DOHH2 (cell line): ENCODE data around the gene SLC22A16.

Experiments used
- H3F3A ChIP-seq: fragments of 200-600 bp; sonication (generic), shearing (Covaris generic); 2 replicates; pipeline ENCODE4 v1.6.0; 2016; ENCODE audit warnings: antibody characterized with exemption, mild to moderate bottlenecking; ENCODE audit not compliant: control insufficient read depth, insufficient read depth
- H3K27ac ChIP-seq: fragments of 200-600 bp; sonication (generic); 2 replicates; pipeline ENCODE4 v1.5.1; 2014; ENCODE audit warnings: low read depth, mild to moderate bottlenecking, low read length, moderate library complexity
- H3K27me3 ChIP-seq: fragments of 200-600 bp; sonication (generic); 2 replicates; pipeline ENCODE4 v1.6.1; 2014; ENCODE audit warnings: mild to moderate bottlenecking, low read length, mixed read lengths; ENCODE audit not compliant: control insufficient read depth
- H3K36me3 ChIP-seq: fragments of 200-600 bp; sonication (generic); 2 replicates; pipeline ENCODE4 v1.6.1; 2014; ENCODE audit warnings: mild to moderate bottlenecking, low read length, moderate library complexity, mixed read lengths; ENCODE audit not compliant: control insufficient read depth
- H3K4me1 ChIP-seq: fragments of 200-600 bp; sonication (generic); 2 replicates; pipeline ENCODE4 v1.6.1; 2014; ENCODE audit warnings: mild to moderate bottlenecking, low read length, mixed read lengths; ENCODE audit not compliant: control insufficient read depth
- H3K4me2 ChIP-seq: fragments of 200-600 bp; sonication (generic); 2 replicates; pipeline ENCODE4 v1.6.0; 2014; ENCODE audit warnings: mild to moderate bottlenecking, low read length, moderate library complexity
- H3K4me3 ChIP-seq: fragments of 200-600 bp; sonication (generic); 2 replicates; pipeline ENCODE4 v1.5.1; 2014; ENCODE audit warnings: mild to moderate bottlenecking, low read length, mixed read lengths
- H3K79me2 ChIP-seq: fragments of 200-600 bp; sonication (generic); 2 replicates; pipeline ENCODE4 v1.6.1; 2014; ENCODE audit warnings: mild to moderate bottlenecking, low read length, mixed read lengths; ENCODE audit not compliant: control insufficient read depth
- H3K9me2 ChIP-seq: fragments of 200-600 bp; sonication (generic); replicated peaks from 2 replicates; pipeline ENCODE4 v1.6.1; 2014; ENCODE audit warnings: mild to moderate bottlenecking, low read length, mixed read lengths; ENCODE audit not compliant: control insufficient read depth
- H3K9me3 ChIP-seq: fragments of 200-600 bp; sonication (generic); 2 replicates; pipeline ENCODE4 v1.6.1; 2014; ENCODE audit warnings: antibody characterized with exemption, low read length, mixed read lengths; ENCODE audit not compliant: control insufficient read depth, insufficient read depth
- H4K20me1 ChIP-seq: fragments of 200-600 bp; sonication (generic); 2 replicates; pipeline ENCODE4 v1.6.0; 2014; ENCODE audit warnings: low read depth, mild to moderate bottlenecking, antibody characterized with exemption, low read length, moderate library complexity; ENCODE audit not compliant: control insufficient read depth, insufficient read depth
- EZH2phosphoT487 ChIP-seq: fragments of 200-600 bp; sonication (generic); IDR thresholded peaks from 2 replicates; pipeline ENCODE4 v1.6.1; 2017; ENCODE audit warnings: borderline replicate concordance, mild to moderate bottlenecking, antibody characterized with exemption, low read length, moderate library complexity, mixed read lengths
- TF ChIP-seq, protein P1 (sequence below): fragments of 200-600 bp; sonication (generic); IDR thresholded peaks from one replicate; pipeline ENCODE4 v1.5.1; 2014; ENCODE audit warnings: antibody characterized with exemption, mild to moderate bottlenecking, low read depth, low read length; ENCODE audit not compliant: poor library complexity, severe bottlenecking

SLC22A16 gene

DNA sequence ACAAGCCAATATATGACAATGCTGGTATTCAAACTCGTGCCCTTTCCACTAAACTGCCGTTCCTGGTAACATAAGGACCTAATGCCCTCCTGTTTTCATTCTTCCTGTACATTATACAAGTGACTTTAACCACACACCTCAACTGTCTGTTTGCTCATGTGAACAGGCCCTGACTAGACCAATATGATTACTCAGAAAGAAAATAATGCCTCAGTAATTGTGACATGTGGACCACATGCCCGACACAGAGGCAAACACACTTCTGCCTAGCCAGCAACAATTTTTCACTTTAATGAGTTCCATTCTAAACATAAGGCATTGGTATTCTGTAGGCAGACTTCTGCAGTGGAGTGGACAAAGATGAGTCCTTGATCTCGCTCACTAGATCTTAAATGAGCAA lies 30.0 kb downstream of the SLC22A16 start:
- H3K36me3 ChIP-seq = no peaks in the 10 kb centered on the region
- H3K4me3 ChIP-seq = no peak overlapping the region
- H4K20me1 ChIP-seq = no peaks in the 10 kb centered on the region
- no peaks in the 10 kb centered on the region for H3K9me2 ChIP-seq
- no peaks in the 10 kb centered on the region for H3K79me2 ChIP-seq
- H3K27ac ChIP-seq = no peak overlapping the region
- no peaks in the 10 kb centered on the region for H3K9me3 ChIP-seq
- H3K4me1 ChIP-seq = no peaks in the 10 kb centered on the region
- H3F3A ChIP-seq = no peaks in the 10 kb centered on the region
- H3K27me3 ChIP-seq = peaks cover 4% of the 10 kb centered on the region; the same call in 1 of the 2 replicates
- H3K4me2 ChIP-seq = no peak overlapping the region
- no peak for TF ChIP-seq EZH2phosphoT487
- TF ChIP-seq, protein P1, sequence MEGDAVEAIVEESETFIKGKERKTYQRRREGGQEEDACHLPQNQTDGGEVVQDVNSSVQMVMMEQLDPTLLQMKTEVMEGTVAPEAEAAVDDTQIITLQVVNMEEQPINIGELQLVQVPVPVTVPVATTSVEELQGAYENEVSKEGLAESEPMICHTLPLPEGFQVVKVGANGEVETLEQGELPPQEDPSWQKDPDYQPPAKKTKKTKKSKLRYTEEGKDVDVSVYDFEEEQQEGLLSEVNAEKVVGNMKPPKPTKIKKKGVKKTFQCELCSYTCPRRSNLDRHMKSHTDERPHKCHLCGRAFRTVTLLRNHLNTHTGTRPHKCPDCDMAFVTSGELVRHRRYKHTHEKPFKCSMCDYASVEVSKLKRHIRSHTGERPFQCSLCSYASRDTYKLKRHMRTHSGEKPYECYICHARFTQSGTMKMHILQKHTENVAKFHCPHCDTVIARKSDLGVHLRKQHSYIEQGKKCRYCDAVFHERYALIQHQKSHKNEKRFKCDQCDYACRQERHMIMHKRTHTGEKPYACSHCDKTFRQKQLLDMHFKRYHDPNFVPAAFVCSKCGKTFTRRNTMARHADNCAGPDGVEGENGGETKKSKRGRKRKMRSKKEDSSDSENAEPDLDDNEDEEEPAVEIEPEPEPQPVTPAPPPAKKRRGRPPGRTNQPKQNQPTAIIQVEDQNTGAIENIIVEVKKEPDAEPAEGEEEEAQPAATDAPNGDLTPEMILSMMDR = no peak

GRCh38 chr6:110440026-110440425 lies 36.4 kb downstream of the SLC22A16 start:
- H3K27ac ChIP-seq = no peak overlapping the region
- H3K36me3 ChIP-seq = no peaks in the 10 kb centered on the region
- TF ChIP-seq, protein P1 = no peak
- TF ChIP-seq EZH2phosphoT487 = no peak
- H3K4me3 ChIP-seq = no peak overlapping the region
- peaks cover 12% of the 10 kb centered on the region; the same call in 1 of the 2 replicates for H3K27me3 ChIP-seq
- H3K79me2 ChIP-seq = no peaks in the 10 kb centered on the region
- H3F3A ChIP-seq = no peaks in the 10 kb centered on the region
- H3K9me3 ChIP-seq = no peaks in the 10 kb centered on the region
- H3K4me2 ChIP-seq = no peak overlapping the region
- no peaks in the 10 kb centered on the region for H3K9me2 ChIP-seq
- H4K20me1 ChIP-seq = no peaks in the 10 kb centered on the region
- no peaks in the 10 kb centered on the region for H3K4me1 ChIP-seq

DNA sequence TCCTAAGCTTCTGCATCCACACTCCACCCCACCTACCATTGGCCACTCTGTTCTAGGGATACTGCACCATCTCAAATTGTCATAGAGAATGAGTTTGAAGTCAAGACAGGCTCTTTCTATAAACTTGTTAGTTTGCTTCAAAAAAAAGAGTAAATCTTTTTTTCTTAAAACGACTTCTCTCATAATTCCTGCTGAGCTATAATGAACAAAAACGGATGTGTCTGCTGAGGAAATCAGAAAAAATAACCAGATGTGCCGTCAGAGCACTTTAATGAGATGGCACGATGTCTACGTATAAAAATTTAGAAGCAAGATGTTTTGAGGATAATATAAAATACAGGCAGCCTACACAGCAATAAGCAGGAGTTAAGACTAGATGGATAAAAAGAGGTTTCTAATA lies 37.1 kb downstream of the SLC22A16 start:
- Histone ChIP-seq H3K9me2 (no peaks in the 10 kb centered on the region), H3K36me3 (no peaks in the 10 kb centered on the region), H3K4me2 (no peak overlapping the region), H3F3A (no peaks in the 10 kb centered on the region), H4K20me1 (no peaks in the 10 kb centered on the region), H3K4me3 (no peak overlapping the region), H3K27ac (no peak overlapping the region), H3K4me1 (no peaks in the 10 kb centered on the region), H3K27me3 (peaks cover 12% of the 10 kb centered on the region; the same call in 1 of the 2 replicates), H3K79me2 (no peaks in the 10 kb centered on the region), H3K9me3 (no peaks in the 10 kb centered on the region)
- no peak for TF ChIP-seq EZH2phosphoT487
- TF ChIP-seq, protein P1 = no peak
